PC-9 (cell line): ENCODE measurements around the gene ODC1. TPM values are rescaled to one million over a fixed set of nuclear protein-coding genes. Genes with fewer than 3 reads are reported as not detected.

Experiments
- BruUV-seq: library from RNA; stranded (reverse); fragments of 400-500 nt; replicated peaks from 2 replicates; lab custom pipeline; 2021; lab: Mats Ljungman, UMichigan
- CTCF ChIA-PET: fragments of 300-600 bp; sonication (Branson Sonifier 250); formaldehyde crosslinking; loops from one replicate; lab custom pipeline; 2022; ENCODE audit warnings: antibody characterized with exemption; lab: Charles Lee
- POLR2A ChIA-PET: fragments of 300-600 bp; sonication (Branson Sonifier 250); formaldehyde crosslinking; loops from one replicate; lab custom pipeline; 2022; ENCODE audit warnings: antibody characterized with exemption; ENCODE audit not compliant: unreplicated experiment; lab: Charles Lee
- DNase-seq, 2 experiments: peaks; one replicate each; pipeline versions ENCODE4 v3.0.0 to v3.0.0-alpha.2; 2015 to 2022; ENCODE audit warnings: mixed read lengths in 1 of 2
- H2AFZ ChIP-seq: fragments of 200-600 bp; sonication (generic); 2 replicates; pipeline ENCODE4 v1.8.1; 2017; ENCODE audit warnings: antibody characterized with exemption
- H3F3A ChIP-seq: fragments of 200-600 bp; sonication (generic); 2 replicates; pipeline ENCODE4 v1.8.1; 2017; ENCODE audit warnings: antibody characterized with exemption, mild to moderate bottlenecking, low read depth; ENCODE audit not compliant: insufficient read depth
- H3K27ac ChIP-seq: fragments of 200-600 bp; sonication (generic); 2 replicates; pipeline ENCODE4 v1.6.1; 2016; ENCODE audit warnings: mixed run types
- H3K27me3 ChIP-seq: fragments of 200-600 bp; sonication (generic); 2 replicates; pipeline ENCODE4 v1.6.1; 2016; ENCODE audit warnings: low read depth, mixed run types; ENCODE audit not compliant: insufficient read depth
- H3K36me3 ChIP-seq: fragments of 200-600 bp; sonication (generic); 2 replicates; pipeline ENCODE4 v1.6.1; 2016; ENCODE audit warnings: low read depth, mixed run types
- H3K4me1 ChIP-seq: fragments of 200-600 bp; sonication (generic); replicated peaks from 2 replicates; pipeline ENCODE4 v1.6.1; 2016; ENCODE audit warnings: mixed run types; ENCODE audit not compliant: insufficient read depth
- H3K4me2 ChIP-seq: fragments of 200-600 bp; sonication (generic); 2 replicates; pipeline ENCODE4 v1.6.1; 2017; ENCODE audit warnings: mixed run types
- H3K4me3 ChIP-seq: fragments of 200-600 bp; sonication (generic); 2 replicates; pipeline ENCODE4 v1.6.1; 2016; ENCODE audit warnings: mixed run types
- H3K79me2 ChIP-seq: fragments of 200-600 bp; sonication (generic); 2 replicates; pipeline ENCODE4 v1.6.1; 2017; ENCODE audit warnings: low read depth, mixed run types
- H3K9me2 ChIP-seq: fragments of 200-600 bp; sonication (generic); 2 replicates; pipeline ENCODE4 v1.8.1; 2017; ENCODE audit warnings: mild to moderate bottlenecking; ENCODE audit not compliant: insufficient read depth
- H3K9me3 ChIP-seq: fragments of 200-600 bp; sonication (generic); 2 replicates; pipeline ENCODE4 v1.8.1; 2016; ENCODE audit warnings: low read depth; ENCODE audit not compliant: insufficient read depth
- H4K20me1 ChIP-seq: fragments of 200-600 bp; sonication (generic); 2 replicates; pipeline ENCODE4 v1.8.1; 2017; ENCODE audit not compliant: insufficient read depth
- CTCF ChIP-seq: fragments of 200-600 bp; sonication (generic); conservative IDR thresholded peaks from 2 replicates; pipeline ENCODE4 v1.6.1; 2017; ENCODE audit warnings: mixed run types, antibody characterized with exemption, mild to moderate bottlenecking, moderate library complexity
- EZH2 ChIP-seq: fragments of 200-600 bp; sonication (generic); IDR thresholded peaks from 2 replicates; pipeline ENCODE4 v1.8.0; 2017; ENCODE audit warnings: antibody characterized with exemption, low read depth
- intact Hi-C: fragments of 100-400 bp; cut with micrococcal nuclease; formaldehyde crosslinking; loops from one replicate; pipeline ENCODE4 v1.10.0; 2022; ENCODE audit not compliant: unreplicated experiment
- total RNA-seq: library from RNA; stranded (reverse); gene quantifications from 2 replicates; pipeline ENCODE4 v1.2.3, GENCODE V29; 2021

The ODC1 gene
- total RNA-seq, 1 experiment from 2014 or later, result 40.5 TPM

- H4K20me1 ChIP-seq, result no peaks in the 10 kb centered on the region
- H3K4me2 ChIP-seq, result no peak overlapping the region
- H3K4me1 ChIP-seq, result no peaks in the 10 kb centered on the region
- no peaks in the 10 kb centered on the region for H3K9me3 ChIP-seq
- TF ChIP-seq EZH2 (no peak), CTCF (no peak)
- no peak for DNase-seq
- no peak overlapping the region for H2AFZ ChIP-seq
- H3K27me3 ChIP-seq, result peaks cover 18% of the 10 kb centered on the region; the same call in 1 of the 2 replicates
- no peaks in the 10 kb centered on the region for H3K36me3 ChIP-seq
- H3K9me2 ChIP-seq, result no peaks in the 10 kb centered on the region
- intact Hi-C loops, result no loop called here
- no peak overlapping the region for H3K27ac ChIP-seq
- CTCF ChIA-PET, result no interaction called here
- no peaks in the 10 kb centered on the region for H3K79me2 ChIP-seq
- H3F3A ChIP-seq, result peaks cover 3% of the 10 kb centered on the region; the same call in 1 of the 2 replicates
- no peak overlapping the region for H3K4me3 ChIP-seq
- POLR2A ChIA-PET, result no interaction called here
- no TSS peak for BruUV-seq
Measured at GRCh38 chr2:10475811-10476660, 27.9 kb upstream of the ODC1 start.

- TF ChIP-seq EZH2 (no peak), CTCF (no peak)
- no peaks in the 10 kb centered on the region for H3K79me2 ChIP-seq
- no peaks in the 10 kb centered on the region for H3K9me2 ChIP-seq
- intact Hi-C loops, result no loop called here
- H3F3A ChIP-seq, result peaks cover 3% of the 10 kb centered on the region; the same call in 1 of the 2 replicates
- no peak overlapping the region for H3K4me3 ChIP-seq
- no TSS peak for BruUV-seq
- no peaks in the 10 kb centered on the region for H3K9me3 ChIP-seq
- H3K36me3 ChIP-seq, result no peaks in the 10 kb centered on the region
- H2AFZ ChIP-seq, result no peak overlapping the region
- no peaks in the 10 kb centered on the region for H4K20me1 ChIP-seq
- CTCF ChIA-PET, result no interaction called here
- no peaks in the 10 kb centered on the region for H3K4me1 ChIP-seq
- H3K4me2 ChIP-seq, result no peak overlapping the region
- DNase-seq, result no peak
- POLR2A ChIA-PET, result no interaction called here
- H3K27me3 ChIP-seq, result 0 out of 2 replicates have a peak, but pooled peaks cover 11% of the 10 kb centered on the region
- no peak overlapping the region for H3K27ac ChIP-seq
Measured at GRCh38 chr2:10475221-10475722, 27.1 kb upstream of the ODC1 start.

DNA sequence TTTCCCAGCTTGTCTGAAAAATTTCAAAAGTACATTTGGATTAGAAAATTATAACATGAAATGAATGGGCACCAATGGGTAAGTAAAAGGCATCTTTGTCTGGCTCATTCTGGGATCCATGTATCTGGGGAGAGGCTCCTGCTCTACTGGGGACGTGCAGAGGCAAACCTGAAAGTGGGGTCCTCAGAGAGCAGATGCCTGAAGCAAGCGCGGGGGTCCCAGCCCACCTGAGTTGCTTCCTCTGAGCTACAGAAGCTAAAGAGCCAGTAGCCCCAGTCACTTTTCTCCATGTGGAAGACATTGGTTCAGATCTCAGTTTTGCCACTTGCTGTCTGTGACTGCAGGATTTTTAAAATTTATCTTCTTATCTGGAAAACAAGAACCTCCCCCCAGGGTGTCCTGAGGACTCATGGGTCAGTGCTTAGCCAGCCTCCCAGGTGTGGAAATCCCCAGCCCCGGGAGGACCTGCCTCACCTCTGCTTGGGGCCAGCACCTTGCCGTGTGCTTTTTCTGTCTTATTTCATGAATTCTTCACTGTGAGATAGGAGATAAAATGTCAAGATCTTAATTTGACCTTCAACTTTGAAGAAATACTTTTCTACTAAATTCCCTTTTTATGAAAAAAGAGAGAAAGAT, 25.1 kb upstream of the ODC1 start:
- DNase-seq, result no peak
- Histone ChIP-seq H3K4me2 (no peak overlapping the region), H2AFZ (no peak overlapping the region), H3K36me3 (no peaks in the 10 kb centered on the region), H3K4me1 (no peaks in the 10 kb centered on the region), H3K9me2 (no peaks in the 10 kb centered on the region), H3K27me3 (no peaks in the 10 kb centered on the region), H3K79me2 (no peaks in the 10 kb centered on the region), H3K4me3 (no peak overlapping the region), H3K27ac (no peak overlapping the region), H4K20me1 (no peaks in the 10 kb centered on the region), H3K9me3 (no peaks in the 10 kb centered on the region), H3F3A (0 out of 2 replicates have a peak, but pooled peaks cover 5% of the 10 kb centered on the region)
- no TSS peak for BruUV-seq
- intact Hi-C loops, result no loop called here
- CTCF ChIA-PET, result no interaction called here
- POLR2A ChIA-PET, result no interaction called here
- TF ChIP-seq CTCF, result no peak
- no peak for TF ChIP-seq EZH2
